Stimulated activated CD4-positive, alpha-beta T cell treated with anti-CD3 and anti-CD28 coated beads, Interleukin-2, amount 100 ng/mL, for 4 hours (primary cell): ENCODE results near the gene DBT.
"Not testable (repeated sequence)": the region's sequence is repeated elsewhere in the genome, so short reads cannot be mapped to it uniquely, and the experiment has no call there.

Experiments
- DNase-seq: peaks from one replicate; pipeline ENCODE4 v3.0.0-alpha.2; 2020; ENCODE audit warnings: low read depth

Gene DBT

GRCh38 chr1:100249537-100250257 lies at the start of gene DBT:
Gene DBT, minus strand, starts transcription at chr1:100249834. Its CDS starts 14 bp downstream, at chr1:100249820.
- peak; percentile 86 for DNase-seq

- no peak for DNase-seq
These were observed 48.9 kb upstream of the DBT start for GRCh38 chr1:100298512-100298911.

GRCh38 chr1:100296997-100297396 lies 47.4 kb upstream of the DBT start:
- not testable (repeated sequence) for DNase-seq

- DNase-seq, result no peak
These were observed 46.5 kb upstream of the DBT start for GRCh38 chr1:100296140-100296539.

GRCh38 chr1:100292711-100293110 lies 43.1 kb upstream of the DBT start:
- no peak for DNase-seq

GRCh38 chr1:100290291-100290690 lies 40.7 kb upstream of the DBT start:
- no peak for DNase-seq

GRCh38 chr1:100287162-100287561 lies 37.5 kb upstream of the DBT start:
- DNase-seq, result no peak

GRCh38 chr1:100284591-100284990 lies 35.0 kb upstream of the DBT start:
- no peak for DNase-seq

GRCh38 chr1:100279954-100280682 lies 30.5 kb upstream of the DBT start:
- DNase-seq, result no peak

GRCh38 chr1:100279358-100279923 lies 29.8 kb upstream of the DBT start:
- no peak for DNase-seq

GRCh38 chr1:100277866-100278265 lies 28.2 kb upstream of the DBT start:
- DNase-seq, result no peak

- no peak for DNase-seq
These were observed 18.6 kb upstream of the DBT start for GRCh38 chr1:100268202-100268601.

- no peak for DNase-seq
These were observed 17.6 kb upstream of the DBT start for GRCh38 chr1:100267284-100267683.

GRCh38 chr1:100266741-100267140 lies 17.1 kb upstream of the DBT start:
- no peak for DNase-seq

- peak; percentile 91 for DNase-seq
These were observed 16.5 kb upstream of the DBT start, which contains the start of gene RTCA for GRCh38 chr1:100265931-100266740. Gene RTCA, plus strand, starts transcription at chr1:100266216. Its CDS starts 160 bp downstream, at chr1:100266376.

GRCh38 chr1:100265562-100265930 lies 15.9 kb upstream of the DBT start:
- no peak for DNase-seq

GRCh38 chr1:100264081-100264480 lies 14.4 kb upstream of the DBT start:
- DNase-seq, result not testable (repeated sequence)

GRCh38 chr1:100261686-100262085 lies 12.1 kb upstream of the DBT start:
- no peak for DNase-seq

GRCh38 chr1:100258427-100258826 lies 8.8 kb upstream of the DBT start:
- DNase-seq, result not testable (repeated sequence)

- DNase-seq, result not testable (repeated sequence)
These were observed 6.6 kb upstream of the DBT start for GRCh38 chr1:100256273-100256672.

- no peak for DNase-seq
These were observed 3.9 kb upstream of the DBT start for GRCh38 chr1:100253552-100253951.

GRCh38 chr1:100252901-100253300 lies 3.3 kb upstream of the DBT start:
- DNase-seq, result no peak
